MM.1S (cell line): Measurements from ENCODE around the gene TOM1L1.

Experiments used
- EZH2phosphoT487 ChIP-seq: fragments of 300-600 bp; sonication (generic); IDR thresholded peaks from 2 replicates; pipeline ENCODE4 v1.6.1; 2018; ENCODE audit warnings: antibody characterized with exemption, low read length
- TF ChIP-seq, protein P1 (sequence below): fragments of 300-600 bp; sonication (generic); IDR thresholded peaks from 2 replicates; pipeline ENCODE4 v1.5.1; 2016; ENCODE audit warnings: antibody characterized with exemption, low read length, mixed read lengths

DNA sequence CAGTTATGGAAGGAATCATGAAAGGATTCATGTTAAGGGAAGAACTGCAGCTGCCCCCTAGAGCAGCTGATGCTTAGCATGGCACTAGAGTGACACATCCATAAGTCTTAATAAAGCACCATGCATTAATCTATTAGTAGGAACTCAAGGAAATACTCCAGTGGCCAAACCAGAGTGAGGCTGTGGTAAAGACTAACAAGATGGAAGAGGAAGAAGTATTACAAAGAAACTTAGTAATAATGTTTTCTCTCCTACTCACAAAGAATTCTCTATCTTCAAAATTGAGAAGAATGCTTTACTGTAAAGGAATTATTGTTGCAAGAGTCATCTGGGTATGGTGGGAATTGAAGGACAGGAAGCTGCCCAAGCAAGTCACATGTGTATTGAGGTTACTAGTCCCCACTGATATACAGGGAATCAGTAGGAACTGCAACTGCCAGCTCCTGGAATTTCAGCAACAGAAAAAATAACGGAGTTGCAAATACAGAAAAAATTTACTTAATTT, 29.9 kb upstream of the TOM1L1 start:
- TF ChIP-seq, protein P1, sequence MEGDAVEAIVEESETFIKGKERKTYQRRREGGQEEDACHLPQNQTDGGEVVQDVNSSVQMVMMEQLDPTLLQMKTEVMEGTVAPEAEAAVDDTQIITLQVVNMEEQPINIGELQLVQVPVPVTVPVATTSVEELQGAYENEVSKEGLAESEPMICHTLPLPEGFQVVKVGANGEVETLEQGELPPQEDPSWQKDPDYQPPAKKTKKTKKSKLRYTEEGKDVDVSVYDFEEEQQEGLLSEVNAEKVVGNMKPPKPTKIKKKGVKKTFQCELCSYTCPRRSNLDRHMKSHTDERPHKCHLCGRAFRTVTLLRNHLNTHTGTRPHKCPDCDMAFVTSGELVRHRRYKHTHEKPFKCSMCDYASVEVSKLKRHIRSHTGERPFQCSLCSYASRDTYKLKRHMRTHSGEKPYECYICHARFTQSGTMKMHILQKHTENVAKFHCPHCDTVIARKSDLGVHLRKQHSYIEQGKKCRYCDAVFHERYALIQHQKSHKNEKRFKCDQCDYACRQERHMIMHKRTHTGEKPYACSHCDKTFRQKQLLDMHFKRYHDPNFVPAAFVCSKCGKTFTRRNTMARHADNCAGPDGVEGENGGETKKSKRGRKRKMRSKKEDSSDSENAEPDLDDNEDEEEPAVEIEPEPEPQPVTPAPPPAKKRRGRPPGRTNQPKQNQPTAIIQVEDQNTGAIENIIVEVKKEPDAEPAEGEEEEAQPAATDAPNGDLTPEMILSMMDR = no peak
- no peak for TF ChIP-seq EZH2phosphoT487
